Measurements from ENCODE around the gene PTPRE. TPM values are rescaled to one million over a fixed set of nuclear protein-coding genes. Genes with fewer than 3 reads are reported as not detected.

The PTPRE gene
- total and polyA plus RNA-seq, 8 donors = 1.0 to 7.1 (median 2.1) TPM

GRCh38 chr10:128081222-128081621, 174.3 kb downstream of the PTPRE start:
- FAIRE-seq (no peak), DNase-seq (no peak), ATAC-seq (no peak)
- no peak overlapping the region for H3K4me3 ChIP-seq
- no peaks in the 10 kb centered on the region for H3K27me3 ChIP-seq
- intact Hi-C loops (cut with DNase I) = loop anchor here in 1 of 3 donors (10.0 kb wide), 1 partner anchor 64 kb away; no protein-coding TSS in a partner anchor
- no peaks in the 10 kb centered on the region for H3K4me1 ChIP-seq
- no peaks in the 10 kb centered on the region for H3K36me3 ChIP-seq
- WGBS, 2 donors = 42 to 61% methylated on average over 4 of the region's 4 CpGs
- TF ChIP-seq, protein P1, sequence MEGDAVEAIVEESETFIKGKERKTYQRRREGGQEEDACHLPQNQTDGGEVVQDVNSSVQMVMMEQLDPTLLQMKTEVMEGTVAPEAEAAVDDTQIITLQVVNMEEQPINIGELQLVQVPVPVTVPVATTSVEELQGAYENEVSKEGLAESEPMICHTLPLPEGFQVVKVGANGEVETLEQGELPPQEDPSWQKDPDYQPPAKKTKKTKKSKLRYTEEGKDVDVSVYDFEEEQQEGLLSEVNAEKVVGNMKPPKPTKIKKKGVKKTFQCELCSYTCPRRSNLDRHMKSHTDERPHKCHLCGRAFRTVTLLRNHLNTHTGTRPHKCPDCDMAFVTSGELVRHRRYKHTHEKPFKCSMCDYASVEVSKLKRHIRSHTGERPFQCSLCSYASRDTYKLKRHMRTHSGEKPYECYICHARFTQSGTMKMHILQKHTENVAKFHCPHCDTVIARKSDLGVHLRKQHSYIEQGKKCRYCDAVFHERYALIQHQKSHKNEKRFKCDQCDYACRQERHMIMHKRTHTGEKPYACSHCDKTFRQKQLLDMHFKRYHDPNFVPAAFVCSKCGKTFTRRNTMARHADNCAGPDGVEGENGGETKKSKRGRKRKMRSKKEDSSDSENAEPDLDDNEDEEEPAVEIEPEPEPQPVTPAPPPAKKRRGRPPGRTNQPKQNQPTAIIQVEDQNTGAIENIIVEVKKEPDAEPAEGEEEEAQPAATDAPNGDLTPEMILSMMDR (IDR thresholded peaks at IDR 0.05) = no peak
- H3K9me3 ChIP-seq = no peaks in the 10 kb centered on the region
- no peak overlapping the region for H3K27ac ChIP-seq

GRCh38 chr10:128081720-128082119, 174.8 kb downstream of the PTPRE start:
- no peak for DNase-seq
- no peak overlapping the region for H3K4me3 ChIP-seq
- no peak for ATAC-seq
- TF ChIP-seq, protein P1 (IDR thresholded peaks at IDR 0.05) = no peak
- no peaks in the 10 kb centered on the region for H3K4me1 ChIP-seq
- intact Hi-C loops (cut with DNase I) = loop anchor here in 1 of 3 donors (10.0 kb wide), 1 partner anchor 63 kb away; no protein-coding TSS in a partner anchor
- no peak overlapping the region for H3K27ac ChIP-seq
- whole genome bisulfite sequencing, 2 donors = 28 to 38% methylated on average over 3 of the region's 3 CpGs
- no peaks in the 10 kb centered on the region for H3K27me3 ChIP-seq
- H3K9me3 ChIP-seq = no peaks in the 10 kb centered on the region
- no peak for FAIRE-seq
- no peaks in the 10 kb centered on the region for H3K36me3 ChIP-seq

DNA sequence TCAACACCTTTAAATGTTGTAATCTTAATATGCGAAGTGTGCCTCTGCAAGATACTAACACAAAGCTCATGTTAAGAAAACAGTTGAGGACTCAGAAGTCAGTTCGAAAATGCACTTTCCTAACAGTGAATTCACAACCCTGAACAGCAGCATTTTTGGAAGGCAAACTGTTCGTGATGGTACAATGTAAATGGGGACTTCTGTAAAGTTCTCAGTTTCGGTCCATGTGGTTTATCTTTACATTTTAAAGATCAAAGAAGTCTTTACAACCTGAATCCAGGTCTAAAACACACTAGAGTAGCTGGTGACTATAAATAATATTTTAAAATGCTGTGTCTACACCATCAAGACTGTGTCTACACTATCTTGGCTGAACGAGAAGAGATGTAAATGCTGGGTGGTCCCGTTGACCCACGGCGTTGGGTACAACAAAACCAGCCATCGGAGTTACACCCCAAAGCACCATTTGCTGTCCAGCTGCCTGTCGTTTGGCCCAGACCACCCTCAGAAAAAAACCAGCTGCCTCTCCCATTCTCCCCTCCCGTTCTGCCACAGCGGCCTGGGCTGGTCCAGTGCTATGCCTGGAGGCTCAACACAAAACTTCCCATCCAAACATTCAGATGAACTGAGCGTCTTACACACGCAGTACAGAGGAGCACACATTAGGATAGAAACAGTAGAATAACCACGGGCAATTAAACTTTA, 176.4 kb downstream of the PTPRE start:
- FAIRE-seq (no peak), DNase-seq (no peak), ATAC-seq (no peak)
- WGBS, 2 donors = 76 to 86% methylated on average over 15 of the region's 15 CpGs
- TF ChIP-seq, protein P1 (IDR thresholded peaks at IDR 0.05) = no peak
- no peak overlapping the region for H3K4me3 ChIP-seq
- no peak overlapping the region for H3K27ac ChIP-seq
- intact Hi-C loops (cut with DNase I) = loop anchor here in 1 of 3 donors (10.0 kb wide), 1 partner anchor 61 kb away; no protein-coding TSS in a partner anchor
- H3K36me3 ChIP-seq = no peaks in the 10 kb centered on the region
- no peaks in the 10 kb centered on the region for H3K27me3 ChIP-seq
- H3K9me3 ChIP-seq = no peaks in the 10 kb centered on the region
- H3K4me1 ChIP-seq = no peaks in the 10 kb centered on the region

DNA sequence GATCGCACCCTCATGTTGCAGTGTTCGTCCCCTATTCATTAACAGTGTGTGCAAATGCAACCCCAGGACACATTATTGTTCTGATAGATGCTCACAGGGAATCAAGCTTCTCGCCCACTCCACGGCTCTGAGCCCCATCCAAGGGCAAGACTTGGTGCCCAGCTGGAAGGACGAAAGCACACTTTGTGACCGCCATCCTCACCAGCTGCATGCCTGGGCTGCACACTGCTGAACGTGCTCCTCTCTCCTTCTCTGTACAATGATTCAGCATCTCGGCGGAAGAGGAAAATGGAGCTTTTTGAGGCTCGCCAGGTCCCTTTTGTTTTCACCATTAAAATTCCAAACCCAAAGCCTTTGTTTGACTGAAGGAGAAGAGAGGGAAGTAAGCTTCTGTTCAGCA, 177.5 kb downstream of the PTPRE start:
- H3K4me3 ChIP-seq = no peak overlapping the region
- no peaks in the 10 kb centered on the region for H3K4me1 ChIP-seq
- FAIRE-seq (no peak), ATAC-seq (no peak), DNase-seq (no peak)
- TF ChIP-seq, protein P1 (IDR thresholded peaks at IDR 0.05) = no peak
- no peak overlapping the region for H3K27ac ChIP-seq
- H3K9me3 ChIP-seq = no peaks in the 10 kb centered on the region
- 77 to 82% methylated on average over 10 of the region's 10 CpGs for WGBS, 2 donors
- H3K36me3 ChIP-seq = no peaks in the 10 kb centered on the region
- intact Hi-C loops (cut with DNase I) = loop anchor here in 1 of 3 donors (10.0 kb wide), 1 partner anchor 60 kb away; no protein-coding TSS in a partner anchor
- no peaks in the 10 kb centered on the region for H3K27me3 ChIP-seq

DNA sequence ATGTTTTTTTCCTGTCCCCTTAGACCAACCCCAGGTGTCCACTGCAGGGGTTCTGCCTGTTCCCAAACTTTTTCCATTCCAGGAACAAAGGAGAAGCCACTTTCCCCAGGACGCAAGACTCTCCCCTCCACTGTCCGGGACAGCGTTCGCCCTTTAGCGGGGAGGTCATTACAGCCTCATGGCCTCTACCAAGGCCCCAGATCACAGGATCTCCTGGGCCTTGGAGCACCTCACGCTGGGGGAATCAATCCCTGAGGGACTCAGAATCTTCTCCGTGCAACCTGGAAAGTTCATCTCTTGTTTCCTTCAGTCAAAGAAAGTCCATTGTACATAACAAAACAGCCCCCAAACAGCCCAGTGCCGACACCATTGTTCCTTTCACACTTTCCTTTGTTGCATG, 178.1 kb downstream of the PTPRE start:
- Histone ChIP-seq H3K27ac (no peak overlapping the region), H3K27me3 (no peaks in the 10 kb centered on the region), H3K36me3 (no peaks in the 10 kb centered on the region), H3K4me3 (no peak overlapping the region), H3K4me1 (no peaks in the 10 kb centered on the region), H3K9me3 (no peaks in the 10 kb centered on the region)
- ATAC-seq (no peak), FAIRE-seq (no peak), DNase-seq (no peak)
- intact Hi-C loops (cut with DNase I) = loop anchor here in 1 of 3 donors (10.0 kb wide), 1 partner anchor 60 kb away; no protein-coding TSS in a partner anchor
- TF ChIP-seq, protein P1 (IDR thresholded peaks at IDR 0.05) = no peak
- 80 to 88% methylated on average over 8 of the region's 8 CpGs for WGBS, 2 donors

All from pancreas (tissue), 10 donors.